Hepatocyte (in vitro differentiated cells): ENCODE data around the gene ARAP3. TPM values are rescaled to one million over a fixed set of nuclear protein-coding genes. Genes with fewer than 3 reads are reported as not detected.

Source experiments
- DNase-seq: peaks from one replicate; pipeline ENCODE4 v3.0.0-alpha.2; 2016; ENCODE audit warnings: low spot score
- H2AFZ ChIP-seq: fragments of 200-600 bp; sonication (generic); 2 replicates; pipeline ENCODE4 v1.6.0; 2016; ENCODE audit warnings: antibody characterized with exemption, mild to moderate bottlenecking
- H3K27ac ChIP-seq: fragments of 200-600 bp; sonication (generic); 2 replicates; pipeline ENCODE4 v1.5.1; 2016; ENCODE audit warnings: mild to moderate bottlenecking
- H3K27me3 ChIP-seq: fragments of 200-600 bp; sonication (generic); 2 replicates; pipeline ENCODE4 v1.6.1; 2016
- H3K36me3 ChIP-seq: fragments of 200-600 bp; sonication (generic); replicated peaks from 2 replicates; pipeline ENCODE4 v1.5.1; 2016; ENCODE audit warnings: low read depth; ENCODE audit not compliant: insufficient read depth
- H3K4me1 ChIP-seq: fragments of 200-600 bp; sonication (generic); 2 replicates; pipeline ENCODE4 v1.5.1; 2016; ENCODE audit warnings: mild to moderate bottlenecking, moderate library complexity; ENCODE audit not compliant: insufficient read depth
- H3K4me2 ChIP-seq: fragments of 200-600 bp; sonication (generic); 2 replicates; pipeline ENCODE4 v1.6.0; 2016
- H3K4me3 ChIP-seq: fragments of 200-600 bp; sonication (generic); 2 replicates; pipeline ENCODE4 v1.5.1; 2016; ENCODE audit warnings: mild to moderate bottlenecking
- H3K79me2 ChIP-seq: fragments of 200-600 bp; sonication (generic); 2 replicates; pipeline ENCODE4 v1.6.0; 2017; ENCODE audit warnings: mild to moderate bottlenecking
- H3K9me2 ChIP-seq: fragments of 200-600 bp; sonication (generic); replicated peaks from 2 replicates; pipeline ENCODE4 v1.6.0; 2017; ENCODE audit warnings: mild to moderate bottlenecking; ENCODE audit not compliant: insufficient read depth
- H3K9me3 ChIP-seq: fragments of 200-600 bp; sonication (generic); 2 replicates; pipeline ENCODE4 v1.5.1; 2016; ENCODE audit warnings: low read depth, mild to moderate bottlenecking
- H4K20me1 ChIP-seq: fragments of 200-600 bp; sonication (generic); 2 replicates; pipeline ENCODE4 v1.6.0; 2016; ENCODE audit warnings: mild to moderate bottlenecking; ENCODE audit not compliant: insufficient read depth, poor library complexity, severe bottlenecking
- CTCF ChIP-seq: fragments of 200-600 bp; sonication (generic); IDR thresholded peaks from 2 replicates; pipeline ENCODE4 v1.5.1; 2016; ENCODE audit warnings: antibody characterized with exemption, mild to moderate bottlenecking; ENCODE audit not compliant: poor library complexity
- EZH2 ChIP-seq: fragments of 200-600 bp; sonication (generic); IDR thresholded peaks from 2 replicates; pipeline ENCODE4 v1.6.1; 2016; ENCODE audit warnings: antibody characterized with exemption, mild to moderate bottlenecking, borderline replicate concordance
- EZH2phosphoT487 ChIP-seq: fragments of 200-600 bp; sonication (generic); IDR thresholded peaks from one replicate; pipeline ENCODE4 v1.6.1; 2018; ENCODE audit warnings: antibody characterized with exemption, mild to moderate bottlenecking, low read depth, moderate library complexity; ENCODE audit not compliant: unreplicated experiment, severe bottlenecking
- WGBS: methylation state at CpG from one replicate; pipeline ENCODE4 v1.1.6; 2016; ENCODE audit warnings: low lambda C conversion rate; ENCODE audit errors: missing lambda C conversion rate; 5-methylcytosine and 5-hydroxymethylcytosine counted together
- polyA plus RNA-seq: library from polyadenylated mRNA; unstranded; fragments of >200 nt; fragmentation: Nextera tagmentation; extraction: Ambion mirVana; gene quantifications from 2 replicates; pipeline ENCODE4 v1.2.1, GENCODE V29; 2016
- total RNA-seq: library from RNA; depleted of rRNA; stranded (reverse); fragments of >200 nt; gene quantifications from 2 replicates; pipeline ENCODE4 v1.2.3, GENCODE V29; 2014

The ARAP3 gene
- total and polyA plus RNA-seq, 2 experiments from 2014 or later, result 5.1 to 8.6 TPM

DNA sequence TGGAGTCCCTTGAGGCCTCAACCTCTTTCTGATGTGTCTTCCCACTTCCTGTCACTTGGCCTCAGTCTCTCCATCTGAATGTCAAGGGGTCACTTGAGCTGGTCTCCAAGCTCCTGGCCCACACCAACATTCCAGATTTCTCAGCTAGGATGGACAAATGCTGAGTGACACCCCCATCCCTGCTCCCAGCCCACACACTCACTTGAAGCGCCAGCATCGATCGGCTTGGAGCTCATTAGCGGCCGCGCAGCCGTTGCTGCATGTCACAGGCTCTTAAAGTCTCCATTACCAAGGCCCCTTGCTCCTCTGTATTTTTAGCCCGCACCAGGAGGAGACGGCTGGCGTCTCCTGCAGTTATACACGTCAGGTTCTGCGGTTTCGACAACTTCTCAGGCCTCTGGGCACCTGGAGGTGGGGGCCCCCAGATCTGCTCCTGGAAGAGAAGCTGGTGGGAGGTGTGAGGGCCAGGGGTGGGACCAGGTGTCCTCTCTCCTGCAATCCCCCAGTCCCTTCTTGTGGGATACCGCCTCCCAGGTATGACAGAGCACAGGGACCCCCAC, 33.4 kb upstream of the ARAP3 start:
- Histone ChIP-seq H3K4me2 (no peak overlapping the region), H3K79me2 (no peaks in the 10 kb centered on the region), H3K27ac (no peak overlapping the region), H3K9me3 (no peaks in the 10 kb centered on the region), H4K20me1 (no peaks in the 10 kb centered on the region), H2AFZ (no peak overlapping the region), H3K9me2 (no peaks in the 10 kb centered on the region), H3K36me3 (no peaks in the 10 kb centered on the region), H3K4me1 (peaks cover 9% of the 10 kb centered on the region), H3K27me3 (no peaks in the 10 kb centered on the region), H3K4me3 (no peak overlapping the region)
- 84% methylated on average over 14 of the region's 14 CpGs for WGBS
- TF ChIP-seq EZH2phosphoT487 (no peak), EZH2 (no peak), CTCF (no peak)
- DNase-seq, result no peak

GRCh38 chr5:141714542-141715310, 32.7 kb upstream of the ARAP3 start:
- H3K27ac ChIP-seq, result peak overlapping the region; percentile 78
- H3K27me3 ChIP-seq, result no peaks in the 10 kb centered on the region
- peaks cover 9% of the 10 kb centered on the region for H3K4me1 ChIP-seq
- no peaks in the 10 kb centered on the region for H3K9me3 ChIP-seq
- H3K4me2 ChIP-seq, result no peak overlapping the region
- H3K4me3 ChIP-seq, result no peak overlapping the region
- TF ChIP-seq EZH2, result no peak
- no peak for TF ChIP-seq CTCF
- TF ChIP-seq EZH2phosphoT487, result no peak
- H4K20me1 ChIP-seq, result no peaks in the 10 kb centered on the region
- H3K9me2 ChIP-seq, result no peaks in the 10 kb centered on the region
- 48% methylated on average over 1 of the region's 1 CpG for WGBS
- no peaks in the 10 kb centered on the region for H3K79me2 ChIP-seq
- no peak overlapping the region for H2AFZ ChIP-seq
- H3K36me3 ChIP-seq, result no peaks in the 10 kb centered on the region
- DNase-seq, result no peak

DNA sequence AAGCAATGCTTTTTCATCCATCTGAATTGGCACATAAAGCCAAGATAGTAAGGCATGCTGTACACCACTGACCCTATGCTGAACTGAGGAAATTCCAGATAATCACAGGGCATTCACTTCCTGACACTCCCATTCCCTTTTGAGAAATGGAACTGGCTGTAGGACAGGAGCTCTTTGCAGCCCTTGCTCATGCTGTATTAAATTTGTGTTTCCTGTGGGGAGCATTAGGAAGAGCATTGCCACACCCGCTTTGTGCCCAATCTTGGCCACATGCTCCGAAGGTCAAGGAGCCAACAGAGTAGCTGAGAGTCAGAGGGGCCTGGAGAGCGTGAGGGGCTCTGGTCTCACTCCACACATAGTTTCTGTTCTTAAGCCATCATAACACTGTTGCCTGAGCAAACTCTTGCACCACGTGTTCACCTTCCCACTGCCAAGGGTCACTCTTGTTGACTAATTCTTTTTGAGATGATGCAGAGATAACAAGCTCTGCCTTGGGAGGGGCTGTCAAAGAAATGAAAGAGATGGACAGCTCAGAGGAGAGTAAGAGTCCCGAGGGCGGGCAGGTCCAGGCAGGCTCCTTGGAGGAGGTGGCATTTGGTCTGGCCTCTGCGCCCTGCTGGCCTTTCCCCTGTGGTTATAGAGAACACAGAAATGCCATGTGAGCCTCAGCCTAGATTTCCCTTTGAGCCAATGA, 31.7 kb upstream of the ARAP3 start:
- H2AFZ ChIP-seq, result no peak overlapping the region
- 55% methylated on average over 7 of the region's 7 CpGs for WGBS
- H3K9me2 ChIP-seq, result no peaks in the 10 kb centered on the region
- H3K9me3 ChIP-seq, result no peaks in the 10 kb centered on the region
- peak overlapping the region; percentile 58 for H3K4me2 ChIP-seq
- no peak overlapping the region for H3K4me3 ChIP-seq
- no peaks in the 10 kb centered on the region for H3K36me3 ChIP-seq
- H3K27ac ChIP-seq, result peak overlapping the region; percentile 78
- H4K20me1 ChIP-seq, result no peaks in the 10 kb centered on the region
- H3K79me2 ChIP-seq, result no peaks in the 10 kb centered on the region
- H3K27me3 ChIP-seq, result no peaks in the 10 kb centered on the region
- peak; percentile 47 for DNase-seq
- no peak for TF ChIP-seq EZH2
- TF ChIP-seq EZH2phosphoT487, result no peak
- no peak for TF ChIP-seq CTCF
- peaks cover 9% of the 10 kb centered on the region for H3K4me1 ChIP-seq
